GM12872 (cell line): ENCODE results near the gene RSRC1.

Experiments
- TF ChIP-seq, protein P1 (sequence below): IDR thresholded peaks from 3 replicates; pipeline ENCODE4 v1.5.1; 2011; ENCODE audit warnings: low read depth, mild to moderate bottlenecking, low read length, moderate library complexity; ENCODE audit not compliant: insufficient read depth

Gene RSRC1

DNA sequence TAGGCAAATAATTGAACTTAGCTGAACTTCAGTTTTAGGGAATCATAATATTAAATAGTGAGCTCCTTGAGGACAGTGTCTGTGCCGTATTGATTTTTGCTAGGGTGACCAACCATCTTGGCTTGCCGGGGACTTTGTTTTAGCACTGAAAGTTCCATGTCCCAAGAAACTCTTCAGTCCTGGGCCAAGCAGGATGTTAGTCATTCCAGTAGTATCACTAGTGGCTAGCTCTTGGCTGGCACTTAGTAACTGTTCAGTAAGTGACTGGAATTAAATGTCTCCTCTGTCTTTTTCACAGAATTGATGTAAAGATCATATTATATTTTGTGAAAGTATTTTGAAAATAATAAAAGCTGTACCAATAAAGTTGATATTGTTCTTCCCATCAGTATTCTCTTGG lies 42.3 kb downstream of the RSRC1 start:
- TF ChIP-seq, protein P1, sequence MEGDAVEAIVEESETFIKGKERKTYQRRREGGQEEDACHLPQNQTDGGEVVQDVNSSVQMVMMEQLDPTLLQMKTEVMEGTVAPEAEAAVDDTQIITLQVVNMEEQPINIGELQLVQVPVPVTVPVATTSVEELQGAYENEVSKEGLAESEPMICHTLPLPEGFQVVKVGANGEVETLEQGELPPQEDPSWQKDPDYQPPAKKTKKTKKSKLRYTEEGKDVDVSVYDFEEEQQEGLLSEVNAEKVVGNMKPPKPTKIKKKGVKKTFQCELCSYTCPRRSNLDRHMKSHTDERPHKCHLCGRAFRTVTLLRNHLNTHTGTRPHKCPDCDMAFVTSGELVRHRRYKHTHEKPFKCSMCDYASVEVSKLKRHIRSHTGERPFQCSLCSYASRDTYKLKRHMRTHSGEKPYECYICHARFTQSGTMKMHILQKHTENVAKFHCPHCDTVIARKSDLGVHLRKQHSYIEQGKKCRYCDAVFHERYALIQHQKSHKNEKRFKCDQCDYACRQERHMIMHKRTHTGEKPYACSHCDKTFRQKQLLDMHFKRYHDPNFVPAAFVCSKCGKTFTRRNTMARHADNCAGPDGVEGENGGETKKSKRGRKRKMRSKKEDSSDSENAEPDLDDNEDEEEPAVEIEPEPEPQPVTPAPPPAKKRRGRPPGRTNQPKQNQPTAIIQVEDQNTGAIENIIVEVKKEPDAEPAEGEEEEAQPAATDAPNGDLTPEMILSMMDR, result no peak

DNA sequence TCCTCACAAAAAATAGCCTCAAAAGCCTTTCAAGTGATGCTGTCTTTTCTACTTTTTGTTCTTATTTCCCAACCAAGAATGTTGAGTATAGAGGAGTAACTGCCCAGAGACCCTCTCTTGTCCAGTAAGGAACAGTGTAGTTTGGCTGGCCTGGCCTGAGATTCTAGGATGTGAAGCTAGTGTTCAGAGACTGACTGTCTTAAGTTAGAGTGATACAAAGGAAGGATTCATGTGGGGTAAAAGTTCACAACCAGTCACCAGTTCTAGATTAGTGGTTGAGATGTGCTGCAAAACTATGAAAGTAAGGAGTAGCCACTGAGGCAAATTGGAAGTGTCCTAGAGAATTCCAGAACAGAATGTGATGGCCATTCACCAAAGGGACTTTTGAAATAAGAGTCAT lies 49.1 kb downstream of the RSRC1 start:
- TF ChIP-seq, protein P1, result no peak

DNA sequence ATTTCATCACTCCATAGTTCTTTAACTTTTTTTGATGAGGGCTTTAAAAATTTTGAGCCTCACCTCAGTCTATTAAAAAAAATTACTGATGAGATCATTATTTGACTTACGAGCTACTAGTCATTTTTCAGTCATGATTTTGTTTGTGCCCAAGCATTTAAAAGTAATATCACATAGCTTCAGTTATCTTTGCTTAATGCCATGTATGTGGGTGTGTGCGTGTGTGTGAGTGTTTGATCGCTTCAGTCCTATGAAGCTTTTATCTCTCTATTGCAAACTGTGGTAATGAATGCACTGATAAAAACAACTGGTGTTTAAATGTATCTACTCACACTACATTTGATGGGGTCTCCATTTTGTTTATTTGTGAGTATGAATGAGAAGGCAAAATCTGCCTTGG lies 49.8 kb downstream of the RSRC1 start:
- TF ChIP-seq, protein P1, result no peak

DNA sequence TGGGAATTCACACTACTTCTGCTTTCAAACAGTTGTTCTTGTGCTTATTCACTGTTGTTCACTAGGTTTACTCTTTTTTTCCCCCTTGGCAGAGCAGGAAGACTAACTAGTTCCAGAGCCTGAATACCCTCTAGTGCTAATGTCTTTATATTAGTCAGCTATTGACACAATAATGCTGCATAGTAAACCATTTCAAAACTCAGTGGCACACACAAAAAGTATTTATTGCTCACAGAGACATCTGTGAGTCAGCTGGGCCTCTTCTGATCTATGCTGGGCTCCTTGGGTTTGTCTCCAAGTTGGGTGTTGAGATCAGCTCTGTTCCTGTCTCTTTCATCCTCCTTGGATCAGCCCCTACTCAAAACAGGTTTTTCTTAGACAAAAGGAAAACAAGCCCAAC lies 51.1 kb downstream of the RSRC1 start:
- TF ChIP-seq, protein P1, result no peak

DNA sequence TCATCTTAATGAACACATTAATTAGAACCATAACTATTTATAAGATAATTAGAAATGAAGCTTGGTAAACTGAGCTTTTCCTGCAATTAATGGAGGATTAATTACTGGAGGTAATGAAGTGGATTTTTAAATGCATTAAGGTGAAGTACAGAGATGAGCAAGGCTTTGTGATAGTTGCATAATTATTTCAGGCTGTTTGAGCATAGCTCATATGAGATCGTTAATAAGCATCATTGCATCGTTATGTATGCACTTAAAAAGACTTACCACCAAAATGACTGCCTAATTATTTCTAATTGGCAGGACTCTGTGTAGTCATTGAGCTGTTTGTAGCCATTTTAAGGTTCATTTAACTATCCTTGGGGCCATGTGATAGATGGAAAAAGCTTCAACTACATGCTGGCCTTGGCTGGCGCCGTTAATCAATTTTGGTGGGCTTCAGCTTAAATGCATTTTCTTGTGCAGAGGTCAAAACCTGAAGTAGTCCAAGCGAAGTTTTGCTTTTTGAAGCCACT lies 55.3 kb downstream of the RSRC1 start:
- TF ChIP-seq, protein P1, result no peak

DNA sequence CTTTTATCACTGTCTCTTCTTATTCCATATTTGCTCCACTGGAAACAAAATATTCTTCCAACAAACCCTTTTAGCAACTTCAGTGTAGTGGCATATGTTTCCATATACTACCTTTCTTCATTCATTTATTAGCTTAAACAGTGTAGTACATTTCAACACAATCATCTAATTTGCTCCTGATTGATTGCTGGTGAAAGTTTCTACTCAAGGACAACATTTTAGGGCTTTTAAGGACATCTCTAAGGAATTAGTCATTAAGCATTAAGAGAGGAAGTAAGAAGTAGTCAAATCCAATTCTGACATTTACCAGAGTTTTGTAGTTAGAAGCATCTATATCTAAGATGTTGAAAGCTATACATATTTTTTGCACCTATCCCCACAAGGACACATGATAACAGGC lies 55.8 kb downstream of the RSRC1 start:
- TF ChIP-seq, protein P1, result no peak

DNA sequence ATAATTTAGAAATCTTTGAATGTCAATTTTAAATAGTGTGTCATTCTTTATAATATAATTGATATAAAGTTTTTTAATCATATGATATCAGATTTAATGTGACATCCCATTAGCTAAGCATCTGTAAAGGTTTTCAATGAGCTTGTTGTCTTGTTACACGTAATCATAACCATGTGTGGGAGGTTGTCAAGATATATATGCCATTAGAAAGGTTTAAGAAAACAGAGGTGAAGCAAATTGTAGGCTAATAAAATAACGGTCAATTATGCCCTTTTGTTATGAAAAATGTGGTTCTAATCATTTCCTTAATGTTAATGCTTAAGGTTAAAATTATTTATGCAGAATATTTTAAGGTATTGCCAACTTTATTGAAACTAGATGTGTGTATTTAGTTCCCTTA lies 56.3 kb downstream of the RSRC1 start:
- TF ChIP-seq, protein P1, result no peak
